Endothelial cell of hepatic sinusoid (primary cell): ENCODE results near the gene SPON1.
"Not testable (repeated sequence)": the region's sequence is repeated elsewhere in the genome, so short reads cannot be mapped to it uniquely, and the experiment has no call there.

ENCODE experiments used
- in situ Hi-C: cut with HindIII; loops from 2 replicates; pipeline ENCODE4 v1.10.0; 2017; ENCODE audit warnings: low sequenced_read_pairs

The SPON1 gene

GRCh38 chr11:13972944-13973343 is 10.4 kb downstream of the SPON1 start:
- in situ Hi-C loops = no loop called here

GRCh38 chr11:13974631-13975030 is 12.1 kb downstream of the SPON1 start:
- in situ Hi-C loops = no loop called here

GRCh38 chr11:13983081-13983751 is 20.7 kb downstream of the SPON1 start:
- in situ Hi-C loops = loop anchor here (5.0 kb wide), 1 partner anchor 49 kb away; no protein-coding TSS in a partner anchor

- in situ Hi-C loops = loop anchor here (5.0 kb wide), 1 partner anchor 47 kb away; no protein-coding TSS in a partner anchor
Observed at GRCh38 chr11:13984616-13985450, 22.3 kb downstream of the SPON1 start.

- in situ Hi-C loops = not testable (repeated sequence)
Observed at GRCh38 chr11:13986695-13987094, 24.2 kb downstream of the SPON1 start.

- in situ Hi-C loops = not testable (repeated sequence)
Observed at GRCh38 chr11:13992158-13992856, 29.8 kb downstream of the SPON1 start.

GRCh38 chr11:13993096-13993765 is 30.7 kb downstream of the SPON1 start:
- in situ Hi-C loops = no loop called here

- in situ Hi-C loops = no loop called here
Observed at GRCh38 chr11:13997881-13998280, 35.4 kb downstream of the SPON1 start.

- in situ Hi-C loops = no loop called here
Observed at GRCh38 chr11:13999704-14000103, 37.2 kb downstream of the SPON1 start.

GRCh38 chr11:14001597-14001996 is 39.1 kb downstream of the SPON1 start:
- in situ Hi-C loops = no loop called here

- in situ Hi-C loops = no loop called here
Observed at GRCh38 chr11:14007566-14007965, 45.0 kb downstream of the SPON1 start.

- in situ Hi-C loops = no loop called here
Observed at GRCh38 chr11:14010665-14011064, 48.1 kb downstream of the SPON1 start.

GRCh38 chr11:14012846-14013245 is 50.3 kb downstream of the SPON1 start:
- in situ Hi-C loops = no loop called here

GRCh38 chr11:14015711-14016110 is 53.2 kb downstream of the SPON1 start:
- in situ Hi-C loops = no loop called here

- in situ Hi-C loops = no loop called here
Observed at GRCh38 chr11:14018441-14018840, 55.9 kb downstream of the SPON1 start.

GRCh38 chr11:14021738-14022137 is 59.2 kb downstream of the SPON1 start:
- in situ Hi-C loops = no loop called here

- in situ Hi-C loops = no loop called here
Observed at GRCh38 chr11:14022251-14022650, 59.7 kb downstream of the SPON1 start.

- in situ Hi-C loops = no loop called here
Observed at GRCh38 chr11:14022821-14023220, 60.3 kb downstream of the SPON1 start.

GRCh38 chr11:14026961-14027360 is 64.4 kb downstream of the SPON1 start:
- in situ Hi-C loops = no loop called here

GRCh38 chr11:14027525-14027924 is 65.0 kb downstream of the SPON1 start:
- in situ Hi-C loops = no loop called here

GRCh38 chr11:14029440-14029839 is 66.9 kb downstream of the SPON1 start:
- in situ Hi-C loops = no loop called here
